SHP77 (cell line): Measurements from ENCODE around the gene STX8.
A peak's percentile ranks its signal among the peaks of the same experiment; 100 is the strongest.

Experiments
- DNase-seq, 2 experiments: peaks; one replicate each; lab custom pipeline; 2025; lab: John Stamatoyannopoulos, UW

The STX8 gene

DNA sequence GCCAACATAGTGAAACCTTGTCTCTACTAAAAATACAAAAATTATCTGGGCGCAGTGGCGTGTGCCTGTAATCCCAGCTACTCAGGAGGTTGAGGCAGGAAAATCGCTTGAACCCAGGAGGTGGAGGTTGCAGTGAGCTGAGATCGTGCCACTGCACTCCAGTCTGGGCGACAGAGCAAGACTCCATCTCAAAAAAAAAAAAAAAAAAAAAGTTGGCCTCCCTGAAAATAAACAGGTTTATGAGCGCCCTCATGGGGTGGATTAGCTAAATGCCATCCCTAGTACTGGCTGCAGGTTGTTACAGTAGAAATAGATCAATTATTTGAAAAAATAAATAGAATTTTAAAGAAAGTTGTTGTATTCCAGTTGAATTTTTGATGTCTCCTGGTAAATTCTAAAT is 20.9 kb downstream of the STX8 start:
- peak; percentile 63 to 70 for DNase-seq

DNA sequence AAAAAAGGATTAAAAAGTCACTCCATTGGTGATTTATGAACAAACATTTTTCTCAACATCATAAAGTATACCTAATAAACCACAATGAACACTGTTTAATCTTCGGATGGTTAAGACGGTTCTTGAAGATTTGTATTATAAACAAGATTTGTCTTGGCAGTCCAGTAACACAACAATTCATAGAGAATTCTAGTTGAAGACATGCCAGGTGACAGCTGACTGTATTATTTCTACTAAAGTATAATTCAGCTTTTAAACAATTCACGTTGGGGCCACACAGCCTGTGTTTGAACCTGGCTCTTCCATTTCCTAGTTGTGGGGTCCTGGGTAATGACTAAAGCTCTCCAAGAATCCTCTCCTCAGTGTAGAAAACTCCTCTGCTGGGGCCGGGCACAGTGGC is 22.0 kb downstream of the STX8 start:
- no peak for DNase-seq

- no peak for DNase-seq
Measured at GRCh38 chr17:9553181-9553580, 22.4 kb downstream of the STX8 start.

GRCh38 chr17:9549215-9549614 is 26.4 kb downstream of the STX8 start:
- DNase-seq = no peak

GRCh38 chr17:9544221-9544620 is 31.4 kb downstream of the STX8 start:
- no peak for DNase-seq

GRCh38 chr17:9541718-9542117 is 33.9 kb downstream of the STX8 start:
- DNase-seq = no peak

GRCh38 chr17:9538626-9539025 is 37.0 kb downstream of the STX8 start:
- no peak for DNase-seq

GRCh38 chr17:9537177-9537776 is 38.3 kb downstream of the STX8 start:
- no peak for DNase-seq

DNA sequence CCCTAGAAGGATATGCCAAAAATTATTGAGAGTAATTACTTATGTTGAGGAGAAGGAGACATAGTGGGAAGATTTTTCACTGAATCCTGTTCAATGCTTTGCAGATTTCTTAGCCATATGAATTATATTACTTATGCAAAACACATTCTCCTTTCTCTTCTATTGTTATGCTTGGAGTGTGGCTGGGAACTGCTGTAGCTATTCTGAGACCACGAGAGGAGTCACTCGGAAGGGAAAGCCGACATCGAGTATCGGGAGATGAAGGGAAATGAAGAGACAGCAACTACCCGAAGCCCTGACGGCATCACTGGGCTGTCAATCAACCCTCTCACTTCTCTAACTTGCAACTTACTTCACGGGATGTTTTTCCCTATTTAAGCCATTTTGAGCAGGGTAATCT is 39.6 kb downstream of the STX8 start:
- no peak for DNase-seq

GRCh38 chr17:9533441-9533840 is 42.2 kb downstream of the STX8 start:
- no peak for DNase-seq

DNA sequence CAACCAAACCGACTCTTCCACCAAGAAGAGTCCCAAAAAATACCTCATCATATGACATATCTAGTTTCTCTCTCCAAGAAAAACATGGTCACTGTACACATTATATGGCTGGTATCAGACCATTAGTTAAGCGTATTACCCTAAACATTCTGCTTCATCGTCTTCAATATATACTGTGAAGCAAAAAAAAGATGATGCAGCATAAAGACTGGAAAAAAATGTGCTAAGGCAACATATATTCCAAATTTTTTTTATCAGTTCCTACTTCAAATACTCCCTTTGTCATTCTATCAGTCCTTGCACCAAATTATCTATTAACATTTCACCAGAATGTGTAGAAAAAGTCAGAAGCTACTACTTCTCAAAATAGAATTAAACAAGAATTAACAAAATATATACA is 42.9 kb downstream of the STX8 start:
- DNase-seq = no peak

DNA sequence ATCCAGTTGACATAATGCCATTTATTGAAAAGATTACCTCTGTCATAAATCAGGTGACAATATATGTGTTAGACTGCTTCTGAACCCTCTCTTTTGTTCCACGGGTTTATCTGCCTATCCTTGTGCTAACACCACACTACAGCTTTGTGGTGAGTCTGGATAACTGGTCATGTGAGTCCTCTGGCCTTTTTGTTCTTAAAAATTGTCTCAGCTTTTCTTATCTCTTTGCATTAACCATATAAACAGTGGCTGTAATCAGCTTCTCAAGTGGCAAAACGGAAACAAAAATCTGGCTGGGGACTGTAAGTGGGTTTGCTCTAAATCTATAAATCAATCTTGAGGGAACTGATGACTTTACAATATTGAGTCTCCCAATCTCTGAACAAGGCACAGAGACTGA is 44.6 kb downstream of the STX8 start:
- no peak for DNase-seq

DNA sequence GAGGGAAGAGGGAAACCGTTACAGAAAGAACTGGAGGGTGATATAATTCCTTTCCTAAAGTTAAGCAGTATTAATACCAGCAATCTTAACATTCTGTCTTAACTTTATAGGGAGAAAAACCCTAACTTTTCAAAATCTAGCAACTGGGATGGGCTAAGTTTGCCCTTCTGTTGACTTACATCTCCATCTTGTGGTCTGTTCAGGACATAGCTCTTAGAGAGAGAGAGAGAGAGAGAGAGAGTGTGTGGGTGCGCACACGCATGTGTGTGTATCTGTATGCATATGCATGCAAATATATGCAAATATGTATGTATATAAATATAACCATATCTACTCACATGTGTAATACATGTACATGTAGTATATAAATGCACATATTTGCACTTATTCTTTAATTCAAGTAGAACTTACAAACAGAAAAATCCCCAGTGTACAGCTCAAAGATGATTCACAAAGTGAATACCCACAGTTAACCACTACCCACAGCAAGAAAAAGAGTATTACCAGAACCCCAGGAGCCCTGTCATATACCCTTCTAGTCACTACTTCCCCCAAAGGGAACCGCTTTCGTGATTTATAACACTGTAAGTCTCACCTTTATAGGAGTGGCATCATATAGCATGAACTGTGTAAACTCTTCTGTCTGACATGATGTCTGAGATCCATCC is 46.5 kb downstream of the STX8 start:
- peak in 1 of 2 experiments; percentile 6 for DNase-seq

GRCh38 chr17:9527788-9528187 is 47.8 kb downstream of the STX8 start:
- DNase-seq = no peak

- DNase-seq = peak; percentile 25 to 31
Measured at GRCh38 chr17:9522074-9522473, 53.5 kb downstream of the STX8 start.

DNA sequence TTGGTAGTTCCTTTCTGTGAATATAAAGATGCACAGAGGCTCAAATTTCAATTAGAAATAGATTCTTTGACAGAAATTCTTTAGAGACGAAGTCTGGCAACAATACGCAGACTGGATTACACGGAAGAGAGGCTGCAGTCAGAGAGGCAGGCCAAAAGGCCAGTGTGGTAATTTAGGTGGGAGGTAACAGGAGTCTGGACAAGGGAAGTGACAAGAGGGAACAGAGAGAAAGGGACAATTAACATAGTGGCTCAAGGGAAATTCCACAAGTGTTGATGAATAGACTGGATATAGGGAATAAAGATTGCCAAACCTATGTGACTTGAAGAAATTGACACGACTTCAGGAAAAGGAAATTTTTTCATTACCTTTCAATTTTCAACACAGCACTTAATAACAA is 54.6 kb downstream of the STX8 start:
- no peak for DNase-seq

- no peak for DNase-seq
Measured at GRCh38 chr17:9520649-9521048, 55.0 kb downstream of the STX8 start.

DNA sequence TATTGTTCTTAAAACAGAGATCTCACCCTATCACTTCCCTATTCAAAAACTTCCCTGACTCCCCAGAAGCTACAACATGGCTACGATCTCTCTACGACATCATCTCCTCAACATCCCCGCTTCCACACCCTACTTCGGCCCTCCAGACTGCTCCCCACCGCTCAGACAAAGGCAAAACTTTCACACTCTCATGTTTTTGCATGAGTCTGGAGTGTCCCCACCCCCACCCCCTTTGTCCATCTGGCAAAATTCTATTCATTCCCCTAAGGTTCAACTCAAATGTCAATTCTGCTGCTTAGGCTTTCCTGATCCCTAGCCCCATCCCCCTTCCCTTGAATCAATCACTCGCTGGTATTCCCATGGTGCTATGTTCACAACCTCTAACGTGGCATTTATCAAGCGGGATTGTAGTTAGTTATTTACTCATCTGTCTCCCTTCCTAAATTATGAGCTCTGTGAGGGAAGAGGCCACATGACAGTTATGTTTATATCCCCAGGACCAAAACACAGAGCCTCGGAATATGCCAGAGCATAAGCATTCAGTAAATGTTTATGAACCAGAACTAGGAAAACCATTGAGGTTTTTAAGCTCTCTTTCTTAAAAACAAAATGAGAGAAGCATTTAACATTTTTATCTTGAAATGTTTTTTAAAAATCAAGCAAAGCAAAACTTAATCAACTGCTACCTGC is 55.9 kb downstream of the STX8 start:
- no peak for DNase-seq

GRCh38 chr17:9517396-9517795 is 58.2 kb downstream of the STX8 start:
- no peak for DNase-seq

- no peak for DNase-seq
Measured at GRCh38 chr17:9513266-9513665, 62.4 kb downstream of the STX8 start.

GRCh38 chr17:9512323-9513168 is 63.1 kb downstream of the STX8 start:
- no peak for DNase-seq

- no peak for DNase-seq
Measured at GRCh38 chr17:9509236-9509816, 66.3 kb downstream of the STX8 start.
